ENCODE data around the gene DNAJB9. TPM values are rescaled to one million over a fixed set of nuclear protein-coding genes. Genes with fewer than 3 reads are reported as not detected.

DNAJB9 gene
- total RNA-seq, 1 donor from 2014 or later, result 26.6 TPM

GRCh38 chr7:108598914-108599580, 29.4 kb downstream of the DNAJB9 start:
- Histone ChIP-seq H3K79me2 (ENCODE audit: low read depth) (no peaks in the 10 kb centered on the region), H3K27me3 (no peaks in the 10 kb centered on the region), H3K9me3 (ENCODE audit: low read depth) (no peaks in the 10 kb centered on the region), H2AFZ (replicated peaks) (no peak overlapping the region), H3K4me2 (no peak overlapping the region), H3K36me3 (no peaks in the 10 kb centered on the region), H4K20me1 (ENCODE audit: low read depth) (no peaks in the 10 kb centered on the region), H3K27ac (no peak overlapping the region), H3F3A (ENCODE audit: low read depth) (peaks cover 4% of the 10 kb centered on the region), H3K4me1 (no peaks in the 10 kb centered on the region), H3K4me3 (no peak overlapping the region), H3K9ac (no peak overlapping the region)
- DNase-seq (ENCODE audit: low spot score), result no peak
- Mint-ChIP-seq H3K27ac (peak overlapping the region; percentile 92), H3K9me3 (peaks cover 2% of the 10 kb centered on the region), H3K4me3 (peak overlapping the region; percentile 46), H3K36me3 (no peaks in the 10 kb centered on the region), H3K4me1 (peaks cover 56% of the 10 kb centered on the region), H3K27me3 (ENCODE audit: insufficient read depth, low read depth) (peaks cover 6% of the 10 kb centered on the region)
- TF ChIP-seq EZH2 (IDR thresholded peaks at IDR 0.05) (no peak), EZH2phosphoT487 (IDR thresholded peaks at IDR 0.05) (no peak)
- TF ChIP-seq, protein P1, sequence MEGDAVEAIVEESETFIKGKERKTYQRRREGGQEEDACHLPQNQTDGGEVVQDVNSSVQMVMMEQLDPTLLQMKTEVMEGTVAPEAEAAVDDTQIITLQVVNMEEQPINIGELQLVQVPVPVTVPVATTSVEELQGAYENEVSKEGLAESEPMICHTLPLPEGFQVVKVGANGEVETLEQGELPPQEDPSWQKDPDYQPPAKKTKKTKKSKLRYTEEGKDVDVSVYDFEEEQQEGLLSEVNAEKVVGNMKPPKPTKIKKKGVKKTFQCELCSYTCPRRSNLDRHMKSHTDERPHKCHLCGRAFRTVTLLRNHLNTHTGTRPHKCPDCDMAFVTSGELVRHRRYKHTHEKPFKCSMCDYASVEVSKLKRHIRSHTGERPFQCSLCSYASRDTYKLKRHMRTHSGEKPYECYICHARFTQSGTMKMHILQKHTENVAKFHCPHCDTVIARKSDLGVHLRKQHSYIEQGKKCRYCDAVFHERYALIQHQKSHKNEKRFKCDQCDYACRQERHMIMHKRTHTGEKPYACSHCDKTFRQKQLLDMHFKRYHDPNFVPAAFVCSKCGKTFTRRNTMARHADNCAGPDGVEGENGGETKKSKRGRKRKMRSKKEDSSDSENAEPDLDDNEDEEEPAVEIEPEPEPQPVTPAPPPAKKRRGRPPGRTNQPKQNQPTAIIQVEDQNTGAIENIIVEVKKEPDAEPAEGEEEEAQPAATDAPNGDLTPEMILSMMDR (IDR thresholded peaks at IDR 0.05), result no peak

- no peak for TF ChIP-seq EZH2phosphoT487 (IDR thresholded peaks at IDR 0.05)
- no peak for TF ChIP-seq EZH2 (IDR thresholded peaks at IDR 0.05)
- TF ChIP-seq, protein P1 (IDR thresholded peaks at IDR 0.05), result no peak
These were observed 30.7 kb downstream of the DNAJB9 start for GRCh38 chr7:108600399-108600798.

GRCh38 chr7:108603656-108604306, 34.1 kb downstream of the DNAJB9 start:
- H3K79me2 ChIP-seq (ENCODE audit: low read depth), result no peaks in the 10 kb centered on the region
- H3K4me3 ChIP-seq, result no peak overlapping the region
- H3K27ac ChIP-seq, result no peak overlapping the region
- Mint-ChIP-seq H3K4me1 (peaks cover 32% of the 10 kb centered on the region), H3K27ac (peak overlapping the region; percentile 20), H3K4me3 (no peak overlapping the region), H3K9me3 (no peaks in the 10 kb centered on the region), H3K27me3 (ENCODE audit: insufficient read depth, low read depth) (peaks cover 2% of the 10 kb centered on the region), H3K36me3 (no peaks in the 10 kb centered on the region)
- no peak overlapping the region for H2AFZ ChIP-seq (replicated peaks)
- no peak overlapping the region for H3K9ac ChIP-seq
- no peak for DNase-seq (ENCODE audit: low spot score)
- H3K4me1 ChIP-seq, result no peaks in the 10 kb centered on the region
- no peak for TF ChIP-seq EZH2phosphoT487 (IDR thresholded peaks at IDR 0.05)
- H3K36me3 ChIP-seq, result no peaks in the 10 kb centered on the region
- no peaks in the 10 kb centered on the region for H3K27me3 ChIP-seq
- no peaks in the 10 kb centered on the region for H3K9me3 ChIP-seq (ENCODE audit: low read depth)
- H3F3A ChIP-seq (ENCODE audit: low read depth), result no peaks in the 10 kb centered on the region
- H3K4me2 ChIP-seq, result no peak overlapping the region
- H4K20me1 ChIP-seq (ENCODE audit: low read depth), result no peaks in the 10 kb centered on the region

More at GRCh38 chr7:108600399-108600798, 30.7 kb downstream of the DNAJB9 start:
- Histone ChIP-seq H3F3A (ENCODE audit: low read depth) (no peaks in the 10 kb centered on the region), H4K20me1 (ENCODE audit: low read depth) (no peaks in the 10 kb centered on the region), H3K27me3 (no peaks in the 10 kb centered on the region), H3K4me2 (no peak overlapping the region), H3K36me3 (no peaks in the 10 kb centered on the region), H3K9me3 (ENCODE audit: low read depth) (no peaks in the 10 kb centered on the region), H3K79me2 (ENCODE audit: low read depth) (no peaks in the 10 kb centered on the region), H3K4me1 (no peaks in the 10 kb centered on the region), H2AFZ (replicated peaks) (no peak overlapping the region), H3K27ac (no peak overlapping the region), H3K9ac (no peak overlapping the region), H3K4me3 (no peak overlapping the region)
- H3K27ac Mint-ChIP-seq, result no peak overlapping the region
- no peaks in the 10 kb centered on the region for H3K36me3 Mint-ChIP-seq
- H3K4me1 Mint-ChIP-seq, result peaks cover 57% of the 10 kb centered on the region
- H3K27me3 Mint-ChIP-seq (ENCODE audit: insufficient read depth, low read depth), result peaks cover 4% of the 10 kb centered on the region
- H3K4me3 Mint-ChIP-seq, result no peak overlapping the region
- H3K9me3 Mint-ChIP-seq, result peaks cover 2% of the 10 kb centered on the region
- DNase-seq (ENCODE audit: low spot score), result no peak
